ENCODE measurements around the gene TRIM51.
"Not testable (repeated sequence)": the region's sequence is repeated elsewhere in the genome, so short reads cannot be mapped to it uniquely, and the experiment has no call there.

The TRIM51 gene

GRCh38 chr11:55882997-55883396 lies at the start of gene TRIM51:
TRIM51 (plus strand) TSS chr11:55883297; CDS start chr11:55885429, 2,132 bp downstream.
- DNase-seq (ENCODE audit: low read depth) = not testable (repeated sequence)

- DNase-seq (ENCODE audit: low read depth) = no peak
Measured at GRCh38 chr11:55838452-55838851, 44.6 kb upstream of the TRIM51 start, which contains the start of gene OR5D16. OR5D16 (plus strand) TSS chr11:55838752; CDS start chr11:55838752, 0 bp downstream.

- no peak for DNase-seq (ENCODE audit: low read depth)
Measured at GRCh38 chr11:55847453-55847852, 35.6 kb upstream of the TRIM51 start.

- DNase-seq (ENCODE audit: low read depth) = no peak
Measured at GRCh38 chr11:55849037-55849436, 34.1 kb upstream of the TRIM51 start.

GRCh38 chr11:55852141-55852540 lies 31.0 kb upstream of the TRIM51 start:
- no peak for DNase-seq (ENCODE audit: low read depth)

- no peak for DNase-seq (ENCODE audit: low read depth)
Measured at GRCh38 chr11:55854704-55855103, 28.4 kb upstream of the TRIM51 start.

- DNase-seq (ENCODE audit: low read depth) = not testable (repeated sequence)
Measured at GRCh38 chr11:55867354-55867753, 15.7 kb upstream of the TRIM51 start.

GRCh38 chr11:55872731-55873130 lies 10.4 kb upstream of the TRIM51 start:
- not testable (repeated sequence) for DNase-seq (ENCODE audit: low read depth)

GRCh38 chr11:55873146-55873545 lies 10.0 kb upstream of the TRIM51 start:
- DNase-seq (ENCODE audit: low read depth) = not testable (repeated sequence)

- not testable (repeated sequence) for DNase-seq (ENCODE audit: low read depth)
Measured at GRCh38 chr11:55884995-55885394, 1.9 kb downstream of the TRIM51 start.

GRCh38 chr11:55885481-55885880 lies 2.4 kb downstream of the TRIM51 start:
- not testable (repeated sequence) for DNase-seq (ENCODE audit: low read depth)

- DNase-seq (ENCODE audit: low read depth) = no peak
Measured at GRCh38 chr11:55895216-55895615, 12.1 kb downstream of the TRIM51 start.

- DNase-seq (ENCODE audit: low read depth) = no peak
Measured at GRCh38 chr11:55902308-55902707, 19.2 kb downstream of the TRIM51 start.

- DNase-seq (ENCODE audit: low read depth) = no peak
Measured at GRCh38 chr11:55914482-55914881, 31.4 kb downstream of the TRIM51 start, which contains the start of gene OR5W2. OR5W2 (minus strand) TSS chr11:55914582; CDS start chr11:55914582, 0 bp downstream.

GRCh38 chr11:55920537-55920936 lies 37.4 kb downstream of the TRIM51 start:
- DNase-seq (ENCODE audit: low read depth) = no peak

- no peak for DNase-seq (ENCODE audit: low read depth)
Measured at GRCh38 chr11:55936300-55936699, 53.2 kb downstream of the TRIM51 start, which contains the start of gene OR5I1. OR5I1 (minus strand) TSS chr11:55936400; CDS start chr11:55936400, 0 bp downstream.
